ENCODE data around the gene PLEKHM2. TPM values are rescaled to one million over a fixed set of nuclear protein-coding genes. Genes with fewer than 3 reads are reported as not detected.
A peak's percentile ranks its signal among the peaks of the same experiment; 100 is the strongest.

The PLEKHM2 gene
- total and polyA plus RNA-seq, 8 donors: 22.9 to 39.6 (median 33.3) TPM

DNA sequence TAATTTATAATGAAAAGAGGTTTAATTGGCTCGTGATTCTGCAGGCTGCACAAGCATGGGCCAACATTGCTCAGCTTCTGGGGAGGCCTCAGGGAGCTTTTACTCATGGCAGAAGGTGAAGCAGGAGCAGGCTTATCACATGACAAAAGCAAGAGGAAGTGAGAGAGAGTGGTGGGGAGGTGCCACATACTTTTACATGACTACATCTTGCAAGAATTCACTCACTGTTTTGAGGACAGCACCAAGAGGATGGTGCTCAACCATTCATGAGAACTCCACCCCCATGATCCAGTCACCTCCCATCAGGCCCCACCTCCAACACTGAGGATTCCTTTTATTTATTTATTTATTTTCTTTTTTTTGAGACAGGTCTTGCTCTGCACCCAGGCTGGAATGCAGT is 5.5 kb upstream of the PLEKHM2 start:
- no peaks in the 10 kb centered on the region for H3K27me3 ChIP-seq
- no peak overlapping the region for H3K4me3 ChIP-seq
- DNase-seq: no peak
- H3K36me3 ChIP-seq: no peaks in the 10 kb centered on the region
- intact Hi-C loops (cut with DNase I): no loop called here
- 68 to 89% methylated on average over 1 of the region's 1 CpG for WGBS, 2 donors
- H3K27ac ChIP-seq: no peak overlapping the region
- no peaks in the 10 kb centered on the region for H3K4me1 ChIP-seq
- peak in 1 of 4 donors; percentile 34 for ATAC-seq
- no peaks in the 10 kb centered on the region for H3K9me3 ChIP-seq
- FAIRE-seq: no peak
- TF ChIP-seq, protein P1, sequence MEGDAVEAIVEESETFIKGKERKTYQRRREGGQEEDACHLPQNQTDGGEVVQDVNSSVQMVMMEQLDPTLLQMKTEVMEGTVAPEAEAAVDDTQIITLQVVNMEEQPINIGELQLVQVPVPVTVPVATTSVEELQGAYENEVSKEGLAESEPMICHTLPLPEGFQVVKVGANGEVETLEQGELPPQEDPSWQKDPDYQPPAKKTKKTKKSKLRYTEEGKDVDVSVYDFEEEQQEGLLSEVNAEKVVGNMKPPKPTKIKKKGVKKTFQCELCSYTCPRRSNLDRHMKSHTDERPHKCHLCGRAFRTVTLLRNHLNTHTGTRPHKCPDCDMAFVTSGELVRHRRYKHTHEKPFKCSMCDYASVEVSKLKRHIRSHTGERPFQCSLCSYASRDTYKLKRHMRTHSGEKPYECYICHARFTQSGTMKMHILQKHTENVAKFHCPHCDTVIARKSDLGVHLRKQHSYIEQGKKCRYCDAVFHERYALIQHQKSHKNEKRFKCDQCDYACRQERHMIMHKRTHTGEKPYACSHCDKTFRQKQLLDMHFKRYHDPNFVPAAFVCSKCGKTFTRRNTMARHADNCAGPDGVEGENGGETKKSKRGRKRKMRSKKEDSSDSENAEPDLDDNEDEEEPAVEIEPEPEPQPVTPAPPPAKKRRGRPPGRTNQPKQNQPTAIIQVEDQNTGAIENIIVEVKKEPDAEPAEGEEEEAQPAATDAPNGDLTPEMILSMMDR (IDR thresholded peaks at IDR 0.05): no peak

DNA sequence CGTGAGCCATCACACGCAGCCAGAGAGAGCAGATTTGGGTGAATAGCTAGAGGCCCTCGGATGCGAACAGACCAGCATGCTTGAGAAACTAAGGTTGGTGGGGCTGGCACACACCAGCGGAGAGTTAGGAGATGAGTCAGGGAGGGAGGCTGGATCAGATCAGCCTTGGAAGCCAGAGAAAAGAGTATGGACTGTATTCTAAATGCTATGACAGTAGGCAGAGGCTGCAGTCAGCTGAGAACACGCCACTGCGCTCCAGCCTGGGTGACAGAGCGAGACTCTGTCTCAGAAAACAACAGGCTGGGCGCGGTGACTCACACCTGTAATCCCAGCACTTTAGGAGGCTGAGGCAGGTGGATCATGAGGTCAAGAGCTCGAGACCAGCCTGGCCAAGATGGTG is 4.0 kb upstream of the PLEKHM2 start:
- WGBS, 2 donors: 91 to 97% methylated on average over 11 of the region's 11 CpGs
- ATAC-seq: no peak
- no peaks in the 10 kb centered on the region for H3K27me3 ChIP-seq
- no peaks in the 10 kb centered on the region for H3K36me3 ChIP-seq
- no peaks in the 10 kb centered on the region for H3K9me3 ChIP-seq
- intact Hi-C loops (cut with DNase I): no loop called here
- no peak overlapping the region for H3K4me3 ChIP-seq
- TF ChIP-seq, protein P1 (IDR thresholded peaks at IDR 0.05): no peak
- DNase-seq: no peak
- no peaks in the 10 kb centered on the region for H3K4me1 ChIP-seq
- FAIRE-seq: no peak
- H3K27ac ChIP-seq: no peak overlapping the region

DNA sequence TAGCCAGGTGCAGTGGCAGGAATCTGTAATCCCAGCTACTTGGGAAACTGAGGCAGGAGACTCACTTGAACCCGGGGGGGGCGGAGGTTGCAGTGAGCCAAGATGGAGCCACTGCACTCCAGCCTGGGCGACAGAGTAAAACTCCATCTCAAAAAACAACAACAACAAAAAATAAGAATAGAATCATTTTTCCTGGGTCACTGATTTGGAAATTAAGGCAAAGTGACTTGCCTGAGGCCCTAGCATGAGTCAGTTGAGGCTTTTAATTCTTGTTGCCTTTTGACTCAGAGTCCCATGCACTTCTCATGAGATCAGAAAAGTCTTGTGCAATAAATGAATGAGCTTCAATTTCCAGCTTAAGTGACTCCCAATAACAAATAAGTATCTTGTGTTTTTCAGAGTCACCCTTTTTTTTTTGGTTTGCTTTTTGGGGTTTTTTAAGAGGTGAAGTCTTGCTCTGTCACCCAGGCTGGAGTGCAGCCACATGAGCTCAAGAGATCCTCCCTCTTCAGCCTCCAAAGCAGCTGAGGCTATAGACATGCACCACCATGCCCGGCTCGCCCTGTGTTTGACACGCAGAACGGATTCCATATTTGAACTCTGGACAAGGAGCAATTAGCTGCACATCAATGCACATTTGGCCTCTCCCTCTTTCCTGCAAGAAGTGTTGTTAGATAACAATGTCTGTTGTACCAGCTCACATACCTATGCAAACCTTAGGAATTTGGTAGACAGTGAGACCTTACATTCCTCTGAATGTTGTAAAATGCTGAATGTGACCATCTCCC is 3.4 kb upstream of the PLEKHM2 start:
- no peaks in the 10 kb centered on the region for H3K36me3 ChIP-seq
- DNase-seq (no peak), FAIRE-seq (no peak), ATAC-seq (peak in 2 of 4 donors; percentile 13 to 42)
- TF ChIP-seq, protein P1 (IDR thresholded peaks at IDR 0.05): no peak
- H3K4me1 ChIP-seq: peaks cover 0 to 6% (median 5%) of the 10 kb centered on the region in 3 donors
- WGBS, 2 donors: 79 to 88% methylated on average over 7 of the region's 7 CpGs
- no peaks in the 10 kb centered on the region for H3K9me3 ChIP-seq
- H3K27ac ChIP-seq: peak overlapping the region in 1 of 4 donors; percentile 44
- no peaks in the 10 kb centered on the region for H3K27me3 ChIP-seq
- H3K4me3 ChIP-seq: no peak overlapping the region
- intact Hi-C loops (cut with DNase I): no loop called here

DNA sequence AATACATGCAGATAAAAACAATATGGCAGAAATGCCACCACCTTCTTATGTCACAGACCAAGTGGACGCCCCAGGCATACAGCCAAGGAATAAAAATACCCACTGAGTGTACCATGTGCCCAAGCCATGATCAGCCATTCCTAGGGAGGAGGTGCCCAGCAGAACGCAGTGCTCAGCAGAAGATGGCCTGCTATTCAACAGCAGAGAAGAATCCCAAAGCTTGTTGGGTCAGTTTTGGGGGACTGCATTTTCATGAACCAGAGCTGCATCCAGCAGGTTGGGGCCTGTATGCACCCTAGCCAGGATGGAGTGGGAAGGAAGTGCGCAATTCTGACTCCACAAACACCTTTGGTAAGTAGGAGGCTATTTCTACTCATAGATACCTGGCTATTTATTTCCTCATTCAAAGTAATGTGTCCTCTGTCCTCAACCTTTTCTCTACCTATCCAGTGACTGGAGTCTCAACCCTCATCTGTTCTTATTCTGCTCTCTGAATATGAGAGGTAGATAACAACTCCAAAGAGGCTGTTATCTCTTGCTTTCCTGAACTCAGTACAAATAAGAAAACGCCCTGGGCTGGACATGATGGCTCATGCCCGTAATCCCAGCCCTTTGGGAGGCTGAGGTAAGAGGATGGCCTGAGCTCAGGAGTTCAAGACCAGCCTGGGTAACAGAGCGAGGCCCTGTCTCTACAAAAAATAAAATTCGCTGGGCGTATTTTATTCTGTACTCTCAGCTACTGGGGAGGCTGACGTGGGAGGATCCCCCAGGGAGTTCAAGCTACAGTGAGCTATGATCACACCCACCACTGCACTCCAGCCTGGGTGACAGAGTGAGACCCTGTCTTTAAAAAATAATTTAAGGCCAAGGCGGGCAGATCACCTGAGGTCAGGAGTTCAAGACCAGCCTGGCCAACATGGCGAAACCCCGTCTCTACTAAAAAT is 2.5 kb upstream of the PLEKHM2 start:
- WGBS, 2 donors: 84% methylated on average over 12 of the region's 12 CpGs
- ATAC-seq (no peak), DNase-seq (no peak)

More for the DNA sequence above, 2.5 kb upstream of the PLEKHM2 start:
- no peaks in the 10 kb centered on the region for H3K36me3 ChIP-seq
- intact Hi-C loops (cut with DNase I): no loop called here
- no peak overlapping the region for H3K4me3 ChIP-seq
- TF ChIP-seq, protein P1 (IDR thresholded peaks at IDR 0.05): no peak
- peak overlapping the region in 1 of 4 donors; percentile 44 for H3K27ac ChIP-seq
- no peaks in the 10 kb centered on the region for H3K9me3 ChIP-seq
- FAIRE-seq: no peak
- H3K27me3 ChIP-seq: no peaks in the 10 kb centered on the region
- H3K4me1 ChIP-seq: peaks cover 0 to 12% (median 9%) of the 10 kb centered on the region in 3 donors

Data from pancreas (tissue), 10 donors.